Gastrocnemius medialis (tissue), 4 donors: ENCODE measurements around the gene LYRM2. TPM values are rescaled to one million over a fixed set of nuclear protein-coding genes. Genes with fewer than 3 reads are reported as not detected.

Source experiments
- ATAC-seq, 2 donors: fragments of 150-250 bp; one replicate each; pipeline ENCODE4 v1.9.1; 2016
- DNase-seq, 2 donors: peaks; one replicate each; pipeline ENCODE4 v3.0.0-alpha.2; 2019
- H3K27ac ChIP-seq, 4 donors: fragments of 200-600 bp; sonication (generic); 1 replicate in 1 of 4; 2 replicates in 3 of 4; pipeline ENCODE4 v1.5.1; 2016 to 2018; ENCODE audit warnings: mild to moderate bottlenecking in 2 of 4, moderate library complexity in 1 of 4
- H3K27me3 ChIP-seq, 3 donors: fragments of 200-600 bp; sonication (generic) in 2 of 3; 1 replicate in 1 of 3; 2 replicates in 2 of 3; pipeline versions ENCODE4 v1.5.1 to v1.6.0; 2016 to 2019; ENCODE audit warnings: mild to moderate bottlenecking in 1 of 3, moderate library complexity in 1 of 3
- H3K36me3 ChIP-seq, 2 donors: fragments of 200-600 bp; sonication (generic) in 1 of 2; one replicate each; pipeline ENCODE4 v1.5.1; 2017 to 2018
- H3K4me1 ChIP-seq, 2 donors: fragments of 200-600 bp; sonication (generic) in 1 of 2; one replicate each; pipeline ENCODE4 v1.5.1; 2016 to 2017; ENCODE audit warnings: mild to moderate bottlenecking in 2 of 2
- H3K4me3 ChIP-seq, 4 donors: fragments of 200-600 bp; sonication (generic) in 3 of 4; 1 replicate in 1 of 4; 2 replicates in 3 of 4; pipeline ENCODE4 v1.5.1; 2016 to 2019; ENCODE audit warnings: mild to moderate bottlenecking in 2 of 4
- H3K9me3 ChIP-seq, 3 donors: fragments of 200-600 bp; sonication (generic) in 2 of 3; 1 replicate in 1 of 3; 2 replicates in 2 of 3; pipeline ENCODE4 v1.5.1; 2016 to 2019
- CTCF ChIP-seq, 5 experiments: fragments of 450-650 bp in 3 of 5; fragments of 200-600 bp in 2 of 5; sonication (generic) in 2 of 5; IDR thresholded peaks in 4 of 5; conservative IDR thresholded peaks in 1 of 5; 1 replicate in 4 of 5; 2 replicates in 1 of 5; pipeline ENCODE4 v1.5.1; 2016 to 2019; ENCODE audit warnings: antibody characterized with exemption in 5 of 5, mild to moderate bottlenecking in 3 of 5, moderate library complexity in 3 of 5
- POLR2A ChIP-seq, 2 donors: fragments of 450-650 bp; IDR thresholded peaks; one replicate each; pipeline ENCODE4 v1.6.1; 2017; ENCODE audit warnings: antibody characterized with exemption in 2 of 2, mild to moderate bottlenecking in 2 of 2, moderate library complexity in 2 of 2
- in situ Hi-C, 4 donors: fragments of 200-750 bp; cut with MboI; loops; one replicate each; pipeline versions ENCODE4 v1.15.0 to v1.8.0; 2017; ENCODE audit warnings: low sequenced_read_pairs in 4 of 4
- intact Hi-C: fragments of 100-400 bp; cut with DNase I; formaldehyde crosslinking; loops from one replicate; pipeline ENCODE4 v1.15.1; 2023; ENCODE audit warnings: low total_unique reads
- total RNA-seq, 4 donors: library from RNA; depleted of rRNA; stranded (reverse); fragments of >200 nt; gene quantifications; one replicate each; pipeline versions ENCODE4 v1.1.0 to v1.2.3, GENCODE V29; 2016

The LYRM2 gene
- total RNA-seq, 4 donors from 2014 or later: 15.8 to 40.2 (median 23.3) TPM

GRCh38 chr6:89611666-89612065, 26.9 kb downstream of the LYRM2 start:
- ATAC-seq (no peak), DNase-seq (no peak)
- intact Hi-C loops: no loop called here
- no peak for TF ChIP-seq POLR2A (IDR thresholded peaks at IDR 0.05)
- no peak for TF ChIP-seq CTCF (IDR thresholded peaks at IDR 0.05 in 4 of 5, conservative IDR thresholded peaks at IDR 0.05 in 1 of 5)
- no peak overlapping the region for H3K4me3 ChIP-seq
- no peaks in the 10 kb centered on the region for H3K27me3 ChIP-seq
- H3K4me1 ChIP-seq: no peaks in the 10 kb centered on the region
- no peak overlapping the region for H3K27ac ChIP-seq
- H3K36me3 ChIP-seq: no peaks in the 10 kb centered on the region
- in situ Hi-C loops: loop anchor here in 3 of 4 donors (5.0 to 25.0 kb wide), 4 partner anchors 174 to 624 kb away; partner anchors contain the start of gene ANKRD6 (in 2 of the 3)
- H3K9me3 ChIP-seq: no peaks in the 10 kb centered on the region

GRCh38 chr6:89610149-89610642, 28.4 kb downstream of the LYRM2 start:
- H3K27me3 ChIP-seq: no peaks in the 10 kb centered on the region
- H3K4me1 ChIP-seq: no peaks in the 10 kb centered on the region
- in situ Hi-C loops: loop anchor here in 3 of 4 donors (5.0 to 25.0 kb wide), 4 partner anchors 173 to 623 kb away; partner anchors contain the start of gene ANKRD6 (in 2 of the 3)
- no peak overlapping the region for H3K27ac ChIP-seq
- ATAC-seq: peak; percentile 65 to 70
- intact Hi-C loops: loop anchor here (1.0 kb wide), 2 partner anchors 177 to 242 kb away; partner anchors contain the start of gene ANKRD6
- no peak overlapping the region for H3K4me3 ChIP-seq
- peak; percentile 23 to 45 for DNase-seq
- TF ChIP-seq POLR2A (IDR thresholded peaks at IDR 0.05) (no peak), CTCF (IDR thresholded peaks at IDR 0.05 in 4 of 5, conservative IDR thresholded peaks at IDR 0.05 in 1 of 5) (peak; percentile 67 to 89 (median 81))
- no peaks in the 10 kb centered on the region for H3K36me3 ChIP-seq
- no peaks in the 10 kb centered on the region for H3K9me3 ChIP-seq

DNA sequence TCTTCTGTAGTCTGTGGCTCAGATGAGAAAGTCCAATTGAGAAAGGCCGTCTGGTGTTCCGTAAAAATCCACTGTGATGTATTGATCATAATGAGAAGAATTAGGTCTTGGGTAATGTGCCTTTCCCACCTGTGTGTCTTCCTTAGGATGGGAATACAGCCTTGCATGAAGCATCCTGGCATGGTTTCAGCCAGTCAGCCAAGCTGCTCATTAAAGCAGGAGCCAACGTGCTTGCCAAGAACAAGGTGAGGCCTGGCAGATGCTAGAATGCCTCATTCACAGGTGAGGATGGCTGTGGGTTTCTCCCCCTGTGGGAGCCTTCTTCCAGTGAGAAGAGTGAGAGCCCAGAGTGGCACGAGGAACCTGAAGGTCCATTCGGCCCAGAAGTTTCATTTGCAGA, 32.7 kb downstream of the LYRM2 start:
- Histone ChIP-seq H3K4me3 (no peak overlapping the region), H3K9me3 (no peaks in the 10 kb centered on the region), H3K36me3 (no peaks in the 10 kb centered on the region), H3K4me1 (peaks cover 14 to 18% of the 10 kb centered on the region in 2 donors), H3K27ac (no peak overlapping the region), H3K27me3 (no peaks in the 10 kb centered on the region)
- in situ Hi-C loops: loop anchor here in 2 of 4 donors (5.0 to 25.0 kb wide), 3 partner anchors 169 to 619 kb away; no protein-coding TSS in a partner anchor
- no peak for TF ChIP-seq CTCF (IDR thresholded peaks at IDR 0.05 in 4 of 5, conservative IDR thresholded peaks at IDR 0.05 in 1 of 5)
- no peak for TF ChIP-seq POLR2A (IDR thresholded peaks at IDR 0.05)
- intact Hi-C loops: no loop called here
- no peak for DNase-seq
- no peak for ATAC-seq

DNA sequence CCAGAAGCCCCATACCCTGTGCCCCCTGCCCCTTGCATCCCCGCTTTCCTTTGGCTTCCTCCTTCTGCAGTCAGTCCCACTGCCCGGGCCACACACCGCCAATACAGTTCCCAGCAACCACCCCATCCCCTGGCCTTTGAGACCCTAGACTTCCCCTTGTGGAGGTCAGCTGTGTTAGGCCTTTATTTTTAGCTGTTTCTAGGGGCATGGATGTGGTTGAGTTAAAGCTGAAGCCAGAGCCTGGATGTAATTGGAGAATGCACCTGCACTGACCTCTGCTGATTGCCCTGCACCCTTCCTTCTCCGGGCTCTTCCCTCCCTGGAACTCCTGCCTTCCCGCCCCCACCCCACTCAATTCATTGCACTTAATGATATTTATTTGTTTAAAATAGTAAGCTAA, 33.9 kb downstream of the LYRM2 start:
- Histone ChIP-seq H3K4me3 (no peak overlapping the region), H3K9me3 (no peaks in the 10 kb centered on the region), H3K36me3 (no peaks in the 10 kb centered on the region), H3K27ac (no peak overlapping the region), H3K4me1 (peaks cover 14 to 18% of the 10 kb centered on the region in 2 donors), H3K27me3 (no peaks in the 10 kb centered on the region)
- intact Hi-C loops: no loop called here
- no peak for TF ChIP-seq POLR2A (IDR thresholded peaks at IDR 0.05)
- no peak for TF ChIP-seq CTCF (IDR thresholded peaks at IDR 0.05 in 4 of 5, conservative IDR thresholded peaks at IDR 0.05 in 1 of 5)
- no peak for ATAC-seq
- in situ Hi-C loops: loop anchor here in 2 of 4 donors (5.0 to 25.0 kb wide), 3 partner anchors 167 to 617 kb away; no protein-coding TSS in a partner anchor
- no peak for DNase-seq
